GM23338 (cell line): ENCODE results near the gene ATN1. TPM values are rescaled to one million over a fixed set of nuclear protein-coding genes. Genes with fewer than 3 reads are reported as not detected.

Experiments used
- ATAC-seq: fragments of 200-7000 bp; cut with Tn5 transposase; 3 replicates; pipeline ENCODE4 v1.9.1; 2020
- DNase-seq: peaks from one replicate; pipeline ENCODE4 v3.0.0-alpha.2; 2015; ENCODE audit warnings: low spot score
- H2AFZ ChIP-seq: fragments of 200-600 bp; sonication (generic); 2 replicates; pipeline ENCODE4 v1.8.0; 2016; ENCODE audit warnings: antibody characterized with exemption, mild to moderate bottlenecking, moderate library complexity
- H3F3A ChIP-seq: fragments of 200-600 bp; sonication (generic); replicated peaks from 2 replicates; pipeline ENCODE4 v1.8.0; 2017; ENCODE audit warnings: antibody characterized with exemption, mixed run types, low read depth
- H3K27ac ChIP-seq: fragments of 200-600 bp; sonication (generic); 2 replicates; pipeline ENCODE4 v1.6.1; 2016; ENCODE audit warnings: low read depth
- H3K27me3 ChIP-seq: fragments of 200-600 bp; sonication (generic); 2 replicates; pipeline ENCODE4 v1.8.0; 2016; ENCODE audit warnings: mild to moderate bottlenecking, mixed run types, moderate library complexity; ENCODE audit not compliant: insufficient read depth
- H3K36me3 ChIP-seq: fragments of 200-600 bp; sonication (generic); 2 replicates; pipeline ENCODE4 v1.8.0; 2016; ENCODE audit warnings: mild to moderate bottlenecking; ENCODE audit not compliant: insufficient read depth
- H3K4me1 ChIP-seq: fragments of 200-600 bp; sonication (generic); 2 replicates; pipeline ENCODE4 v1.8.0; 2016; ENCODE audit warnings: mild to moderate bottlenecking, moderate library complexity; ENCODE audit not compliant: insufficient read depth
- H3K4me2 ChIP-seq: fragments of 200-600 bp; sonication (generic); 2 replicates; pipeline ENCODE4 v1.7.1; 2017; ENCODE audit warnings: mixed run types
- H3K4me3 ChIP-seq: fragments of 200-600 bp; sonication (generic); 2 replicates; pipeline ENCODE4 v1.6.1; 2016; ENCODE audit warnings: mixed run types
- H3K79me2 ChIP-seq: fragments of 200-600 bp; sonication (generic); replicated peaks from 2 replicates; pipeline ENCODE4 v1.8.0; 2017; ENCODE audit warnings: mild to moderate bottlenecking; ENCODE audit not compliant: insufficient read depth
- H3K9me2 ChIP-seq: fragments of 200-600 bp; sonication (generic); 2 replicates; pipeline ENCODE4 v1.8.0; 2017; ENCODE audit not compliant: insufficient read depth
- H4K20me1 ChIP-seq: fragments of 200-600 bp; sonication (generic); replicated peaks from 2 replicates; pipeline ENCODE4 v1.8.0; 2017; ENCODE audit warnings: mild to moderate bottlenecking; ENCODE audit not compliant: insufficient read depth
- H3K27ac Mint-ChIP-seq: 2 replicates; pipeline ENCODE4 v1.8.0; 2020; ENCODE audit warnings: inconsistent platforms, mild to moderate bottlenecking, moderate library complexity, mixed read lengths
- H3K27me3 Mint-ChIP-seq: 3 replicates; pipeline ENCODE4 v1.8.0; 2022; ENCODE audit warnings: low read depth, mild to moderate bottlenecking, moderate library complexity, mixed read lengths, inconsistent platforms; ENCODE audit not compliant: insufficient read depth, poor library complexity
- H3K36me3 Mint-ChIP-seq: 3 replicates; pipeline ENCODE4 v1.8.0; 2021; ENCODE audit warnings: low read depth, mild to moderate bottlenecking, inconsistent platforms, moderate library complexity, mixed read lengths
- H3K4me1 Mint-ChIP-seq: 3 replicates; pipeline ENCODE4 v1.8.0; 2020; ENCODE audit warnings: mild to moderate bottlenecking, inconsistent platforms, mixed read lengths
- H3K4me3 Mint-ChIP-seq: 3 replicates; pipeline ENCODE4 v1.8.0; 2021; ENCODE audit warnings: moderate library complexity, mild to moderate bottlenecking, inconsistent platforms, mixed read lengths
- H3K9me3 Mint-ChIP-seq: 3 replicates; pipeline ENCODE4 v1.8.0; 2020; ENCODE audit warnings: moderate library complexity, mild to moderate bottlenecking, inconsistent platforms, mixed read lengths
- CREB1 ChIP-seq: fragments of 250-450 bp; sonication (Bioruptor Pico); IDR thresholded peaks from 2 replicates; pipeline ENCODE4 v1.5.0; 2020; ENCODE audit warnings: low read depth, mild to moderate bottlenecking, moderate library complexity
- EZH2 ChIP-seq: fragments of 200-600 bp; sonication (generic); IDR thresholded peaks from one replicate; pipeline ENCODE4 v1.8.0; 2017; ENCODE audit warnings: antibody characterized with exemption, mild to moderate bottlenecking, low read depth; ENCODE audit not compliant: unreplicated experiment
- EZH2phosphoT487 ChIP-seq: fragments of 200-600 bp; sonication (generic); IDR thresholded peaks from one replicate; pipeline ENCODE4 v1.8.1; 2018; ENCODE audit warnings: antibody characterized with exemption; ENCODE audit not compliant: unreplicated experiment
- JUNB ChIP-seq: IDR thresholded peaks from one replicate; pipeline ENCODE4 v1.6.1; 2016; ENCODE audit warnings: antibody characterized with exemption; ENCODE audit not compliant: unreplicated experiment
- NANOG ChIP-seq: IDR thresholded peaks from 2 replicates; pipeline ENCODE4 v1.6.1; 2016; ENCODE audit warnings: antibody characterized with exemption, borderline replicate concordance
- POLR2AphosphoS5 ChIP-seq: IDR thresholded peaks from 2 replicates; pipeline ENCODE4 v1.6.1; 2016; ENCODE audit warnings: antibody characterized with exemption, low read depth
- STAT1 ChIP-seq: IDR thresholded peaks from one replicate; pipeline ENCODE4 v1.6.1; 2016; ENCODE audit warnings: antibody characterized with exemption; ENCODE audit not compliant: unreplicated experiment
- ZNF114 ChIP-seq: fragments of 250-450 bp; sonication (Bioruptor Pico); IDR thresholded peaks from 2 replicates; pipeline ENCODE4 v1.5.0; 2020; ENCODE audit warnings: mild to moderate bottlenecking, moderate library complexity
- ZNF331 ChIP-seq: fragments of 250-450 bp; sonication (Bioruptor Pico); IDR thresholded peaks from 2 replicates; pipeline ENCODE4 v1.5.0; 2020; ENCODE audit warnings: low read depth, mild to moderate bottlenecking, moderate library complexity
- polyA plus RNA-seq: library from polyadenylated mRNA; unstranded; fragments of >200 nt; fragmentation: Nextera tagmentation; extraction: Ambion mirVana; gene quantifications from 2 replicates; pipeline ENCODE4 v1.2.1, GENCODE V29; 2016
- total RNA-seq: library from RNA; depleted of rRNA; stranded (reverse); fragments of >200 nt; shearing (Covaris generic); gene quantifications from 2 replicates; pipeline ENCODE4 v1.2.3, GENCODE V29; 2014
- TF ChIP-seq, protein P1 (sequence below): fragments of 250-450 bp; sonication (Bioruptor Pico); IDR thresholded peaks from 2 replicates; pipeline ENCODE4 v1.5.0; 2020; ENCODE audit warnings: mild to moderate bottlenecking, moderate library complexity
- TF ChIP-seq, protein P2 (sequence below): IDR thresholded peaks from 2 replicates; pipeline ENCODE4 v1.6.1; 2016; ENCODE audit warnings: antibody characterized with exemption
- TF ChIP-seq, protein P3 (sequence below): IDR thresholded peaks from one replicate; pipeline ENCODE4 v1.6.1; 2018; ENCODE audit warnings: antibody characterized with exemption; ENCODE audit not compliant: unreplicated experiment
- TF ChIP-seq, protein P4 (sequence below), 2 experiments: fragments of 200-600 bp in 1 of 2; sonication (generic) in 1 of 2; conservative IDR thresholded peaks; 2 replicates each; pipeline versions ENCODE4 v1.5.1 to v1.6.1; 2016 to 2017; ENCODE audit warnings: antibody characterized with exemption in 2 of 2, low read depth in 2 of 2, mild to moderate bottlenecking in 2 of 2, moderate library complexity in 1 of 2

ATN1 gene
- total and polyA plus RNA-seq, 2 experiments from 2014 or later, result 27.2 to 49.6 TPM

DNA sequence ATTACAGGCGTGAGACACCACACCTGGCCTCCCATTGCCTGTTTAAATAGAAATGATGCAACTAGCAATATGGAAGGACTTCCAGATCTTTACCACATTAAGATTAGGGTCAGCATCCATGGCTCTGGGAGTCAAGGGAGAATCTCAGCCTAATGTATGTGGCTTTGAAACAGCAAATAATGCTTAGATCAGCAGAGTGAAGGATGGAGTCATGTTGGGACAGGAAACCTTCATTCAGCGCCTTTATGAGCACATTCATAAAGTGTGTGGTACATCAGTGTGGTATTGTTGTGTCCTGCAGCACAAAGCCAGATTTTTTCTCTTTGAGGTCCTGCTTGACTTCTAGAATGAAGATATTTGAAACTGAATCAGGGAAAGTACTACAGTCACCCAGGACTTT lies 39.4 kb upstream of the ATN1 start:
- Histone ChIP-seq H3K4me1 (peaks cover 45% of the 10 kb centered on the region), H3K27ac (peak overlapping the region; percentile 90), H2AFZ (no peak overlapping the region), H4K20me1 (no peaks in the 10 kb centered on the region), H3K4me3 (no peak overlapping the region), H3K9me2 (no peaks in the 10 kb centered on the region), H3K27me3 (no peaks in the 10 kb centered on the region), H3K4me2 (peak overlapping the region; percentile 51), H3F3A (peaks cover 38% of the 10 kb centered on the region), H3K79me2 (no peaks in the 10 kb centered on the region), H3K36me3 (no peaks in the 10 kb centered on the region)
- Mint-ChIP-seq H3K4me3 (no peak overlapping the region; the same call in 2 of the 3 replicates), H3K36me3 (0 out of 3 replicates have a peak, but pooled peaks cover 4% of the 10 kb centered on the region), H3K4me1 (peaks cover 33% of the 10 kb centered on the region), H3K27me3 (peaks cover 18% of the 10 kb centered on the region), H3K9me3 (no peaks in the 10 kb centered on the region; the same call in 1 of the 3 replicates), H3K27ac (peak overlapping the region; percentile 78; the same call in 1 of the 2 replicates)
- no peak for TF ChIP-seq JUNB
- TF ChIP-seq NANOG, result no peak
- no peak for TF ChIP-seq CREB1
- TF ChIP-seq POLR2AphosphoS5, result no peak
- TF ChIP-seq EZH2, result no peak
- no peak for TF ChIP-seq ZNF331
- no peak for TF ChIP-seq ZNF114 (CRISPR knock-in tag)
- TF ChIP-seq, protein P1, sequence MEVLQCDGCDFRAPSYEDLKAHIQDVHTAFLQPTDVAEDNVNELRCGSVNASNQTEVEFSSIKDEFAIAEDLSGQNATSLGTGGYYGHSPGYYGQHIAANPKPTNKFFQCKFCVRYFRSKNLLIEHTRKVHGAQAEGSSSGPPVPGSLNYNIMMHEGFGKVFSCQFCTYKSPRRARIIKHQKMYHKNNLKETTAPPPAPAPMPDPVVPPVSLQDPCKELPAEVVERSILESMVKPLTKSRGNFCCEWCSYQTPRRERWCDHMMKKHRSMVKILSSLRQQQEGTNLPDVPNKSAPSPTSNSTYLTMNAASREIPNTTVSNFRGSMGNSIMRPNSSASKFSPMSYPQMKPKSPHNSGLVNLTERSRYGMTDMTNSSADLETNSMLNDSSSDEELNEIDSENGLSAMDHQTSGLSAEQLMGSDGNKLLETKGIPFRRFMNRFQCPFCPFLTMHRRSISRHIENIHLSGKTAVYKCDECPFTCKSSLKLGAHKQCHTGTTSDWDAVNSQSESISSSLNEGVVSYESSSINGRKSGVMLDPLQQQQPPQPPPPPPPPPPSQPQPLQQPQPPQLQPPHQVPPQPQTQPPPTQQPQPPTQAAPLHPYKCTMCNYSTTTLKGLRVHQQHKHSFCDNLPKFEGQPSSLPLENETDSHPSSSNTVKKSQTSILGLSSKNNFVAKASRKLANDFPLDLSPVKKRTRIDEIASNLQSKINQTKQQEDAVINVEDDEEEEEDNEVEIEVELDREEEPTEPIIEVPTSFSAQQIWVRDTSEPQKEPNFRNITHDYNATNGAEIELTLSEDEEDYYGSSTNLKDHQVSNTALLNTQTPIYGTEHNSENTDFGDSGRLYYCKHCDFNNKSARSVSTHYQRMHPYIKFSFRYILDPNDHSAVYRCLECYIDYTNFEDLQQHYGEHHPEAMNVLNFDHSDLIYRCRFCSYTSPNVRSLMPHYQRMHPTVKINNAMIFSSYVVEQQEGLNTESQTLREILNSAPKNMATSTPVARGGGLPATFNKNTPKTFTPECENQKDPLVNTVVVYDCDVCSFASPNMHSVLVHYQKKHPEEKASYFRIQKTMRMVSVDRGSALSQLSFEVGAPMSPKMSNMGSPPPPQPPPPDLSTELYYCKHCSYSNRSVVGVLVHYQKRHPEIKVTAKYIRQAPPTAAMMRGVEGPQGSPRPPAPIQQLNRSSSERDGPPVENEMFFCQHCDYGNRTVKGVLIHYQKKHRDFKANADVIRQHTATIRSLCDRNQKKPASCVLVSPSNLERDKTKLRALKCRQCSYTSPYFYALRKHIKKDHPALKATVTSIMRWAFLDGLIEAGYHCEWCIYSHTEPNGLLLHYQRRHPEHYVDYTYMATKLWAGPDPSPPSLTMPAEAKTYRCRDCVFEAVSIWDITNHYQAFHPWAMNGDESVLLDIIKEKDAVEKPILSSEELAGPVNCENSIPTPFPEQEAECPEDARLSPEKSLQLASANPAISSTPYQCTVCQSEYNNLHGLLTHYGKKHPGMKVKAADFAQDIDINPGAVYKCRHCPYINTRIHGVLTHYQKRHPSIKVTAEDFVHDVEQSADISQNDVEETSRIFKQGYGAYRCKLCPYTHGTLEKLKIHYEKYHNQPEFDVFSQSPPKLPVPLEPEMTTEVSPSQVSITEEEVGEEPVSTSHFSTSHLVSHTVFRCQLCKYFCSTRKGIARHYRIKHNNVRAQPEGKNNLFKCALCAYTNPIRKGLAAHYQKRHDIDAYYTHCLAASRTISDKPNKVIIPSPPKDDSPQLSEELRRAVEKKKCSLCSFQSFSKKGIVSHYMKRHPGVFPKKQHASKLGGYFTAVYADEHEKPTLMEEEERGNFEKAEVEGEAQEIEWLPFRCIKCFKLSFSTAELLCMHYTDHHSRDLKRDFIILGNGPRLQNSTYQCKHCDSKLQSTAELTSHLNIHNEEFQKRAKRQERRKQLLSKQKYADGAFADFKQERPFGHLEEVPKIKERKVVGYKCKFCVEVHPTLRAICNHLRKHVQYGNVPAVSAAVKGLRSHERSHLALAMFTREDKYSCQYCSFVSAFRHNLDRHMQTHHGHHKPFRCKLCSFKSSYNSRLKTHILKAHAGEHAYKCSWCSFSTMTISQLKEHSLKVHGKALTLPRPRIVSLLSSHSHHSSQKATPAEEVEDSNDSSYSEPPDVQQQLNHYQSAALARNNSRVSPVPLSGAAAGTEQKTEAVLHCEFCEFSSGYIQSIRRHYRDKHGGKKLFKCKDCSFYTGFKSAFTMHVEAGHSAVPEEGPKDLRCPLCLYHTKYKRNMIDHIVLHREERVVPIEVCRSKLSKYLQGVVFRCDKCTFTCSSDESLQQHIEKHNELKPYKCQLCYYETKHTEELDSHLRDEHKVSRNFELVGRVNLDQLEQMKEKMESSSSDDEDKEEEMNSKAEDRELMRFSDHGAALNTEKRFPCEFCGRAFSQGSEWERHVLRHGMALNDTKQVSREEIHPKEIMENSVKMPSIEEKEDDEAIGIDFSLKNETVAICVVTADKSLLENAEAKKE (CRISPR knock-in tag), result no peak
- TF ChIP-seq, protein P2, sequence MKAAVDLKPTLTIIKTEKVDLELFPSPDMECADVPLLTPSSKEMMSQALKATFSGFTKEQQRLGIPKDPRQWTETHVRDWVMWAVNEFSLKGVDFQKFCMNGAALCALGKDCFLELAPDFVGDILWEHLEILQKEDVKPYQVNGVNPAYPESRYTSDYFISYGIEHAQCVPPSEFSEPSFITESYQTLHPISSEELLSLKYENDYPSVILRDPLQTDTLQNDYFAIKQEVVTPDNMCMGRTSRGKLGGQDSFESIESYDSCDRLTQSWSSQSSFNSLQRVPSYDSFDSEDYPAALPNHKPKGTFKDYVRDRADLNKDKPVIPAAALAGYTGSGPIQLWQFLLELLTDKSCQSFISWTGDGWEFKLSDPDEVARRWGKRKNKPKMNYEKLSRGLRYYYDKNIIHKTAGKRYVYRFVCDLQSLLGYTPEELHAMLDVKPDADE, result no peak
- no peak for TF ChIP-seq EZH2phosphoT487
- TF ChIP-seq, protein P3, sequence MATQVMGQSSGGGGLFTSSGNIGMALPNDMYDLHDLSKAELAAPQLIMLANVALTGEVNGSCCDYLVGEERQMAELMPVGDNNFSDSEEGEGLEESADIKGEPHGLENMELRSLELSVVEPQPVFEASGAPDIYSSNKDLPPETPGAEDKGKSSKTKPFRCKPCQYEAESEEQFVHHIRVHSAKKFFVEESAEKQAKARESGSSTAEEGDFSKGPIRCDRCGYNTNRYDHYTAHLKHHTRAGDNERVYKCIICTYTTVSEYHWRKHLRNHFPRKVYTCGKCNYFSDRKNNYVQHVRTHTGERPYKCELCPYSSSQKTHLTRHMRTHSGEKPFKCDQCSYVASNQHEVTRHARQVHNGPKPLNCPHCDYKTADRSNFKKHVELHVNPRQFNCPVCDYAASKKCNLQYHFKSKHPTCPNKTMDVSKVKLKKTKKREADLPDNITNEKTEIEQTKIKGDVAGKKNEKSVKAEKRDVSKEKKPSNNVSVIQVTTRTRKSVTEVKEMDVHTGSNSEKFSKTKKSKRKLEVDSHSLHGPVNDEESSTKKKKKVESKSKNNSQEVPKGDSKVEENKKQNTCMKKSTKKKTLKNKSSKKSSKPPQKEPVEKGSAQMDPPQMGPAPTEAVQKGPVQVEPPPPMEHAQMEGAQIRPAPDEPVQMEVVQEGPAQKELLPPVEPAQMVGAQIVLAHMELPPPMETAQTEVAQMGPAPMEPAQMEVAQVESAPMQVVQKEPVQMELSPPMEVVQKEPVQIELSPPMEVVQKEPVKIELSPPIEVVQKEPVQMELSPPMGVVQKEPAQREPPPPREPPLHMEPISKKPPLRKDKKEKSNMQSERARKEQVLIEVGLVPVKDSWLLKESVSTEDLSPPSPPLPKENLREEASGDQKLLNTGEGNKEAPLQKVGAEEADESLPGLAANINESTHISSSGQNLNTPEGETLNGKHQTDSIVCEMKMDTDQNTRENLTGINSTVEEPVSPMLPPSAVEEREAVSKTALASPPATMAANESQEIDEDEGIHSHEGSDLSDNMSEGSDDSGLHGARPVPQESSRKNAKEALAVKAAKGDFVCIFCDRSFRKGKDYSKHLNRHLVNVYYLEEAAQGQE, result no peak
- TF ChIP-seq, protein P4, sequence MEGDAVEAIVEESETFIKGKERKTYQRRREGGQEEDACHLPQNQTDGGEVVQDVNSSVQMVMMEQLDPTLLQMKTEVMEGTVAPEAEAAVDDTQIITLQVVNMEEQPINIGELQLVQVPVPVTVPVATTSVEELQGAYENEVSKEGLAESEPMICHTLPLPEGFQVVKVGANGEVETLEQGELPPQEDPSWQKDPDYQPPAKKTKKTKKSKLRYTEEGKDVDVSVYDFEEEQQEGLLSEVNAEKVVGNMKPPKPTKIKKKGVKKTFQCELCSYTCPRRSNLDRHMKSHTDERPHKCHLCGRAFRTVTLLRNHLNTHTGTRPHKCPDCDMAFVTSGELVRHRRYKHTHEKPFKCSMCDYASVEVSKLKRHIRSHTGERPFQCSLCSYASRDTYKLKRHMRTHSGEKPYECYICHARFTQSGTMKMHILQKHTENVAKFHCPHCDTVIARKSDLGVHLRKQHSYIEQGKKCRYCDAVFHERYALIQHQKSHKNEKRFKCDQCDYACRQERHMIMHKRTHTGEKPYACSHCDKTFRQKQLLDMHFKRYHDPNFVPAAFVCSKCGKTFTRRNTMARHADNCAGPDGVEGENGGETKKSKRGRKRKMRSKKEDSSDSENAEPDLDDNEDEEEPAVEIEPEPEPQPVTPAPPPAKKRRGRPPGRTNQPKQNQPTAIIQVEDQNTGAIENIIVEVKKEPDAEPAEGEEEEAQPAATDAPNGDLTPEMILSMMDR (conservative IDR thresholded peaks at IDR 0.05; ENCODE audit: low read depth in 2 of 2), result no peak
- no peak for TF ChIP-seq STAT1
- no peak for ATAC-seq
- no peak for DNase-seq
